Tibial artery (tissue), 4 donors: ENCODE results near the gene VPS35L.
A peak's percentile ranks its signal among the peaks of the same experiment; 100 is the strongest.

ENCODE experiments used
- DNase-seq, 2 donors: peaks; one replicate each; pipeline ENCODE4 v3.0.0-alpha.2; 2019
- H3K27ac ChIP-seq, 2 donors: fragments of 200-600 bp; sonication (generic) in 1 of 2; 1 replicate in 1 of 2; 2 replicates in 1 of 2; pipeline ENCODE4 v1.5.1; 2018 to 2019; ENCODE audit warnings: mild to moderate bottlenecking in 1 of 2
- H3K27me3 ChIP-seq, 2 donors: fragments of 200-600 bp; sonication (generic) in 1 of 2; one replicate each; pipeline versions ENCODE4 v1.5.1 to v1.6.0; 2016 to 2019
- H3K36me3 ChIP-seq, 3 donors: fragments of 200-600 bp; sonication (generic) in 2 of 3; one replicate each; pipeline ENCODE4 v1.5.1; 2016 to 2019; ENCODE audit warnings: mild to moderate bottlenecking in 2 of 3
- H3K4me1 ChIP-seq, 4 donors: fragments of 200-600 bp; sonication (generic) in 2 of 4; 1 replicate in 3 of 4; 2 replicates in 1 of 4; pipeline ENCODE4 v1.5.1; 2016 to 2019
- H3K4me3 ChIP-seq, 2 donors: fragments of 200-600 bp; sonication (generic) in 1 of 2; 1 replicate in 1 of 2; 2 replicates in 1 of 2; pipeline ENCODE4 v1.5.1; 2018 to 2019; ENCODE audit warnings: mild to moderate bottlenecking in 2 of 2
- H3K9me3 ChIP-seq, 3 donors: fragments of 200-600 bp; sonication (generic) in 1 of 3; one replicate each; pipeline ENCODE4 v1.5.1; 2016 to 2019
- intact Hi-C: fragments of 100-400 bp; cut with DNase I; formaldehyde crosslinking; loops from one replicate; pipeline ENCODE4 v1.15.0; 2023; ENCODE audit warnings: low total_unique reads
- TF ChIP-seq, protein P1 (sequence below), 2 experiments: fragments of 200-600 bp in 1 of 2; fragments of 450-650 bp in 1 of 2; IDR thresholded peaks; one replicate each; pipeline ENCODE4 v1.5.1; 2017 to 2019; ENCODE audit warnings: antibody characterized with exemption in 2 of 2, mild to moderate bottlenecking in 1 of 2, moderate library complexity in 1 of 2

VPS35L gene

DNA sequence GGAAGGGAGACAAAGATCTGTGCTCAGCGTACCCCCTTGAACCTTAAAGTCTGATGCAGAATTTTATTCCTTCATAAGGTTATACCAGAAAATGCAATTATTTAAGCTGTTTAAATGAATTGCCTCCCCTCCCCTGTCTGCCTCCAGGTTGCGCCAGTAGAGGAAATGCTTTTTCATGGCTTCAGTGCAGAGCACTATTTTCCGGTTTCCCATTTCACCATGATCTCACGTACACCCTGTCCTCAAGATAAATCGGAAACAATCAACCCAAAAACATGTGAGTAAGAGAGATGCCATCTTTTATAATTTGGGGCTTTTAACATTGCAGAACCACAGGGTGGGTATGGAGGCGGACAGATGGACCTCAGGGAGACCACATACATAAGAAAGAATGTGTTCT is 178.0 kb downstream of the VPS35L start:
- Histone ChIP-seq H3K4me3 (no peak overlapping the region), H3K27ac (no peak overlapping the region), H3K27me3 (no peaks in the 10 kb centered on the region), H3K36me3 (peaks cover 0 to 25% (median 9%) of the 10 kb centered on the region in 3 donors), H3K4me1 (peaks cover 0 to 9% (median 0%) of the 10 kb centered on the region in 4 donors), H3K9me3 (no peaks in the 10 kb centered on the region)
- no peak for DNase-seq
- intact Hi-C loops: no loop called here
- TF ChIP-seq, protein P1, sequence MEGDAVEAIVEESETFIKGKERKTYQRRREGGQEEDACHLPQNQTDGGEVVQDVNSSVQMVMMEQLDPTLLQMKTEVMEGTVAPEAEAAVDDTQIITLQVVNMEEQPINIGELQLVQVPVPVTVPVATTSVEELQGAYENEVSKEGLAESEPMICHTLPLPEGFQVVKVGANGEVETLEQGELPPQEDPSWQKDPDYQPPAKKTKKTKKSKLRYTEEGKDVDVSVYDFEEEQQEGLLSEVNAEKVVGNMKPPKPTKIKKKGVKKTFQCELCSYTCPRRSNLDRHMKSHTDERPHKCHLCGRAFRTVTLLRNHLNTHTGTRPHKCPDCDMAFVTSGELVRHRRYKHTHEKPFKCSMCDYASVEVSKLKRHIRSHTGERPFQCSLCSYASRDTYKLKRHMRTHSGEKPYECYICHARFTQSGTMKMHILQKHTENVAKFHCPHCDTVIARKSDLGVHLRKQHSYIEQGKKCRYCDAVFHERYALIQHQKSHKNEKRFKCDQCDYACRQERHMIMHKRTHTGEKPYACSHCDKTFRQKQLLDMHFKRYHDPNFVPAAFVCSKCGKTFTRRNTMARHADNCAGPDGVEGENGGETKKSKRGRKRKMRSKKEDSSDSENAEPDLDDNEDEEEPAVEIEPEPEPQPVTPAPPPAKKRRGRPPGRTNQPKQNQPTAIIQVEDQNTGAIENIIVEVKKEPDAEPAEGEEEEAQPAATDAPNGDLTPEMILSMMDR (IDR thresholded peaks at IDR 0.05): no peak

DNA sequence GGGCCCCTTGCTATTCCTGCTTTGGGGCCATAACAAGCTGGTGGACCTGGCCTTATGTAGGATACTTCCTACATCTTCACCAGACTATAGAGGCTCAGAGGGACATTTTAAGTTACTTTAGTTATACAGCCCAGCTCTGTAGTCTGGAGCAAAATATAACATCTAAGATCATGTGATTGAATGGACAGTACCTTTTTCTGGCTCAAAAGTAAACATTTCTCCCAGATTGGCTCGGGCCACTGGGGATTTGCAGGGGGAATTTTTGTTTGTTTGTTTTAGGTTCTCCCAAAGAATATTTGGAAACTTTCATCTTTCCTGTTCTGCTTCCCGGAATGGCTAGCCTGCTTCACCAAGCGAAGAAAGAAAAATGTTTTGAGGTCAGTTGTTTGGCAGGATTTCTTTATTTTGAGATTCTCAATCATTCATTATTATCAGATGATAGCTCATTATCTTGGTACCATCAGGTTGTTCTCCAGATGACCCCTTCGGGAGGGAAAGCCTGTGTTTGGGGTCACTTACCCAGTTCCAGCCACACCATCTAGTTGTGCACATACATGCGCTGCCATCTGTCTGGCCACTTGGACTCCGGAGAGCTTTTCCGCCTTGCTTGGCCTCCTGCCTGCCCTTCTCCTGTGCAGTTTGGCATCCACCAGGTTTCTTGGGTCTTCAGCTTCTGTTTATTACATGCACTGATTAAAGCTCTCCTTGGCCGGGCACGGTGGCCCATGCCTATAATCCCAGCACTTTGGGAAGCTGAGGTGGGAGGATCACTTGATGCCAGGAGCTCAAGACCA is 179.8 kb downstream of the VPS35L start:
- DNase-seq: no peak
- TF ChIP-seq, protein P1 (IDR thresholded peaks at IDR 0.05): no peak

DNA sequence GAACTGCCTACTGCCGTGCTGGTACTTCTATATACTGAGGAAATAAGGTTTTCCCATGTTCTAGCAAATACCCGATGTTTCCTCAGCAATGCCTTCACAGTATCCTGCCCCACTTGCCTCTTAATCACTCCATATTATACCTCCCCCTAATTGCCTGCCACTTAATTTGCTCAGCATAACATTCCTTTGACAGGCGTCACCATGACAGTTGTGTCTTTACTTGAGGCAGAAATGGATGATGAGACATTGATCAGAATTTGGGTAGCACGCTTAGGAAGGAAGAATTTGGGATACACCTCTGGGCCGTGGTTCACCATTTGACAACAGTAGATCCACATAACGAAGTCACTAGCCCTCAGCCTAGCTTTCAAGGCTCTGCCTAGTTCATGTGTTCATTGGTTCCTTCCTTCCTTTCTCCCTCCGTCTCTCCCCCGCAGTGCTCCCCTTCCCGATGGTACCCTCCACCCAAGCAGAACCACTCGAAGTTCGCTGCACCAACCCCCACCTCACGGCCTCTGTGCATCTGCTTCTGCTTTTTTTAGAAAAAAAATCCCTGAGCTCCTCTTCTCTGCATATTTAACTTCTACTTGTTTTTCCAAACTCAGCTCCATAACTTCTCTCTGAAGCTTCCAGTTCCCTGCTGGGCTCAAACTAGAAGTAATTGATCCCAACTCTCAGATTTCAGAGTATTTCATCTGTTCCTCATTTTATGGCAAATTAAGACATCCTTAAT is 182.0 kb downstream of the VPS35L start:
- no peaks in the 10 kb centered on the region for H3K9me3 ChIP-seq
- TF ChIP-seq, protein P1 (IDR thresholded peaks at IDR 0.05): no peak
- peak in 1 of 2 donors; percentile 24 for DNase-seq
- no peak overlapping the region for H3K4me3 ChIP-seq
- intact Hi-C loops: no loop called here
- H3K4me1 ChIP-seq: peaks cover 0 to 9% (median 0%) of the 10 kb centered on the region in 4 donors
- H3K36me3 ChIP-seq: peaks cover 0 to 28% (median under 1%) of the 10 kb centered on the region in 3 donors
- H3K27me3 ChIP-seq: no peaks in the 10 kb centered on the region
- H3K27ac ChIP-seq: no peak overlapping the region

More for the DNA sequence above, 179.8 kb downstream of the VPS35L start:
- Histone ChIP-seq H3K4me1 (peaks cover 0 to 9% (median 0%) of the 10 kb centered on the region in 4 donors), H3K27me3 (no peaks in the 10 kb centered on the region), H3K36me3 (peaks cover 0 to 35% (median 9%) of the 10 kb centered on the region in 3 donors), H3K9me3 (no peaks in the 10 kb centered on the region), H3K27ac (no peak overlapping the region), H3K4me3 (no peak overlapping the region)
- intact Hi-C loops: no loop called here

DNA sequence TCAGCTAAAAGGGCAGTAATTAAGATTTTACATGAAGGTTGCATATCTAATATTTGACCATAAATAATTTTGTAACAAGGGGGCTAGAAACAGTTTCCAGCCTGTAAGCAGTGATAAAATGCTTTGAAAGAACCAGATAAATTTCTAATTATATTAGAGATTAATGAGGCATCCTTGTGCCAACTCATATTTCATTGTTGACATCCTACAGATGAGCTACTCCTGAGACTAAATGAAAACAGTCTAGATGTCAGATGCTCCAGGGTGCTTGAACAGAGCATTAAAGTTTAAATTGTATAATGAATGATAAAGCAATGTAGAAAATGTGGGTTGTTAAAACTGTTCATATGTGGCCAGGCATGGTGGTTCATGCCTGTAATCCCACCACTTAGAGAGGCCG is 185.9 kb downstream of the VPS35L start:
- TF ChIP-seq, protein P1 (IDR thresholded peaks at IDR 0.05): no peak
- DNase-seq: no peak
- Histone ChIP-seq H3K9me3 (no peaks in the 10 kb centered on the region), H3K27me3 (no peaks in the 10 kb centered on the region), H3K4me3 (no peak overlapping the region), H3K4me1 (no peaks in the 10 kb centered on the region), H3K27ac (no peak overlapping the region), H3K36me3 (peaks cover 0 to 17% (median 0%) of the 10 kb centered on the region in 3 donors)
- intact Hi-C loops: no loop called here

DNA sequence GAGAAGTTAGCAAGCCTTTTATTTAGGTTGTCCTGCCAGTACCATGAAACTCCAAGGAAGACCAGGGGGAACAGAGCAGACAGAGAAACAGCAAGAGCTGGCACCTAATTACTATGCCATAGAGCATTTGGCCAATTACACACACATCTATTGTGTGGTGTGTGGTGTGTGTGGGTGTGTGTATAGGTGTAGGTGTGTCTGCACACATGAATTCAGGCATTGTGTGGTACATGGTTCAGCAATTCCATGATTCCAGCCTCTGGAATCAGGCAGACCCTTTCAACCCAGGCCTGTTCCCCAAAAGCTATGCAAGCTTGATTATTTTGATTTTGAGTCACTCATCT is 188.3 kb downstream of the VPS35L start:
- Histone ChIP-seq H3K27me3 (no peaks in the 10 kb centered on the region), H3K36me3 (peaks cover 0 to 8% (median 0%) of the 10 kb centered on the region in 3 donors), H3K9me3 (no peaks in the 10 kb centered on the region), H3K27ac (no peak overlapping the region), H3K4me1 (no peaks in the 10 kb centered on the region), H3K4me3 (no peak overlapping the region)
- intact Hi-C loops: no loop called here
- TF ChIP-seq, protein P1 (IDR thresholded peaks at IDR 0.05): no peak
- DNase-seq: no peak
